HS-5 (cell line): ENCODE measurements around the gene ZCRB1.

Experiments
- DNase-seq: peaks from one replicate; pipeline ENCODE4 v3.0.0-alpha.2; 2012; ENCODE audit warnings: low read depth

The ZCRB1 gene

DNA sequence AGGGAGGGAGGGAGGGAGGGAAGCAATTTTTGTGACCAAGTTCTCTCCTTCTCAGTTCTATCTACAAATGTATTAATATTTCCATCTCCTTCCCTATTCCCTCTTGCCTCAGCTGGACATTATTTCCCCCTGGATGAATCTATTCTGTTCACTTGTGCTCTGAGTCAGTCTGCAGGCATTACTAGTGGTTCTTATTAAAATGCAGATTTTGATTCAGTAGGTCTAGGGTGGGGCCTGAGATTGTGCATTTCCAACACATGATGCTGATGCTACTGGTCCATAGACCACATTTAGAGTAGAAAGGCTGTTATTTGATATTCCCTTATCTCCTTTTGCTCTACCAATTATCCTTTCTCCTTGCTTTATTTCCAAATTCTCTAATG, 47.8 kb downstream of the ZCRB1 start:
- no peak for DNase-seq

DNA sequence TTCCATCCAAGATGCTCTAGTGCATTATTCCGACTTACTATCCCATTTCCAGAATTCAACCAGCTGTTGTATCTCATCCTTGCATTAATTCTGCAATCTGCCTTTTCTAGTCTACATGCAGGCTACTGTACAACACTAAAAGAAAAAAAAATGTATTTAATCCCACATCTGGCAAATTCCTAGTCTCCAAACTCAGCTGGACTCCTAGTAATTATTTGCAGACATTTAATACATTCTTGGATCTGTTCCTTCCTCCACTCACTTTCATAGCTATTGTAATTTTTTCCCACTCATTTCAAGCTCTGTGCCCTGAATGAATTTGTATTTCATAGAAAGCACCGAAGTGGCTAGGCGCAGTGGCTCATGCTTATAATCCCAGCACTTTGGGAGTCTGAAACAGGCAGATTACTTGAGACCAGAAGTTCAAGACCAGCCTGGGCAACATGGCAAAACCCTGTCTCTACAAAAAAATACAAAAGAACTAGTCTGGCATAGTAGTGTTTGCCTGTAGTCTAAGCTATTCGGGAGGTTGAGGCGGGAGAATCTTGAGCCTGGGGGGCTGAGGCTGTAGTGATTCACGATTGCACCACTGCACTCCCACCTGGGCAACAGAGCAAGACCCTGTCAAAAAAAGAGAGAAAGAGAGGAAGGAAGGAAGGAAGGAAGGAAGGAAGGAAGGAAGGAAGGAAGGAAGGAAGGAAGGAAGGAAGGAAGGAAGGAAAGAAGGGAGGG, 48.3 kb downstream of the ZCRB1 start:
- DNase-seq, result no peak

DNA sequence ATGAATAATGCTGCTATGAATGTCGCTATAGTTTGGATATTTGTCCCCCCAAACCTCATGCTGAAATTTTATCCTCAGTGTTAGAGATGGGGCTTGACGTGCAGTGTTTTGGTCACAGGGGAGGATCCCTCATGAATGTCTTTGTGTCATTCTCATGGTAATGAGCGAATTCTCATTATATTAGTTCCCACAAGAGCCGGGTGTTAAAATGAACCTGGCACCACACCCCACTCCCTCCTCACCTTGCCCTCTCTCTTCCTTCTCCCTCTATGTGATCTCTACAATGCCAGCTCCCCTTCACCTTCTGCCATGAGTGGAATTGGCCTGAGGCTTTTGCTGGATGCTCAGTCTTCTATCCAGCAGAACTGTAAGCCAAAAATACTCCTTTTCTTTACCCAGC, 50.4 kb downstream of the ZCRB1 start:
- no peak for DNase-seq

DNA sequence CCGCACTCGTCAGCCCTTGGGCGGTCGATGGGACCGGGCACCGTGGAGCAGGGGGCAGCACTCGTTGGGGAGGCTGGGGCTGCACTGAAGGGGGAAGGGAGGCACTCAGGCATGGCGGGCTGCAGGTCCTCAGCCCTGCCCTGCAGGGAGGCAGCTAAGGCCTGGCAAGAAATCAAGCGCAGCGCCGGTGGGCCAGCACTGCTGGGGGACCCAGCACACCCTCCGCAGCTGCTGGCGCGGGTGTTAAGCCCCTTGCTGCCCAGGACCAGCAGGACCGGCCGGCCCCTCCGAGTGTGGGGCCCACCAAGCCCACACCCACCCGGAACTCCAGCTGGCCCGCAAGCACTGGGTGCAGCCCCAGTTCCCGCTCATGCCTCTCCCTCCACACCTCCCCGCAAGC, 52.2 kb downstream of the ZCRB1 start:
- no peak for DNase-seq

DNA sequence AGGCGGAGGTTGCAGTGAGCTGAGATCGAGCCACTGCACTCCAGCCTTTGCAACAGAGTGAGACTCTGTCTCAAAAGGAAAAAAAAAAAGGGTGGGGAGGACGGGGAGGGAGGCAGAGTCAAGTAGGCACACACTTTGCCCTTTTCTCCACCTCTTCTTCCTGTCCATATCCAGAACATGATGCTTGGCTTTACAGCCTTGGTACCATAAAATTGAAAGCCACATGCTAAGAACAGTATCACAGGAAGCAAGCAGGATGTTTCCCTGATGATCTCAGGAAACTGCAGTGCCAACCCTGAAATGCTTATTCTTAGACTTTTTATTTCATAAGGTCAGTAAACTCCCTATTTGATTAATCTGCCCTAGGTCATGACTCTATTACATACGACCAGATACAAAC, 55.3 kb downstream of the ZCRB1 start:
- DNase-seq, result no peak

DNA sequence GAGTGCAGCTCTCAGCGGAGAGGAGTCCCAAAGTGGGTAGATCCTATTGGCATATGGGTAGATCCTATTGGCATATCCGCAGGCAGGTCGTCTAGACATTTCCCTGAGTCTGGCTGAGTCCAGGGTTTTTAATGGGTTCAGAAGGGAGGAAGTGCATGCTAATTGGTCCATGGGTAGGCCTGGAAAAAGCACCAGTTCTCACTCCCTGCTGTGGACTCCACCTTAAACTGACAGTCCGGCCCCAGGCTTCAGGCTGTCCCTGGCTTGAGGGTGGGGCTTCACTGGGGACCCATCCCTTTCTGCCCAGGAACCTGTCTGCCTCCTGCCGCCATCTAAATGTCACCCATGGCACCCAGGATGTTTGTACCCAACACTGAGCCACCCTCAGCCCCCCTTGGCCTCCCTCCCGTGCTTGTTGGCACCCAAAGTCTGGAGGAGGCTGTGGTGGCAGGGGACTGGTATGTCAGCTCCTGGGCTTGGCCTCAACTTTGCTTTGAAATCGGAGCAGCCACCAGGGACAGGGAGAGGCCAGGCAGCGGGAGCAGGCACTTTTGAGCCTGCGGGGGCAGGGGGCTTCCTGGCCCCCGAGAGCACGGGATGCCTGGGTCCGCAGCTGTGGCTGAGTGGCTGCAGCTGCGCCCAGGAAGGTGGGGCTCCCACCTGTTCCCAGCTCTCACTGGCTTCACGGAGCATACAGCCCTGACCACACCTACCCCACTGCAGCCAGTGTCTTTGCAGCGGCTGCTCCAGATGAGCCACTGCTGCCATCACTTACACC, 58.3 kb downstream of the ZCRB1 start:
- no peak for DNase-seq

DNA sequence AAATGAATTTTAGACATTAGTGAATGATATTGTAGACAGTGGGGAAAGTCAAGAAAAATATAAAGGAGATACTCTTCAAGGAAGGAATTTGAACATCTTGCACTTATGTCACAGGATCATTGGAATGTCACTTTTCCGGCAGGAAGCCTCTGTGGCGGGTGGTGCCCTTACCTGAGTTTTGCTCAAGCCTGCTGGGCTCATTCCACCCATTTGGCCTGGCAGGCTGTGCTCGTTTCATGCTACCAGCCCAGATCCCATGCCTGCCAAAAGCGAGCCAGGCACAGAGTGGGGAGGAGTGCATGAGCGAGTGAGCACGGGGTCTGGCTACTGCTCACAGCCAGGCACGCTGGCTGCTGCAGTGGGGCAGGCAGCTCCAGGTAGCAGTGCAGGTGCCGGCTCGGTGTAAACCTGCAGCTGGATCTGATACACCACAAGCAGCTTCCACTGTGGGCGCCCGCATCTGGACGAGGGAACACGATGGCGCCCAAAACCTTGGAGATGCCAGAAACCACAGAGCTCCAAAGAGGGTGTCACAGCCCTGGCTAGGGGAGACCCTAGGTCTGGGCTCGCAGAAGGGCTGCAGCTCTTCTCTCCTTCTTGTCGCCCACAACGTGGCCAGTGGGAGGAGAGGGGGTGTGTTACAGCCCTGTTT, 59.2 kb downstream of the ZCRB1 start:
- DNase-seq, result no peak

DNA sequence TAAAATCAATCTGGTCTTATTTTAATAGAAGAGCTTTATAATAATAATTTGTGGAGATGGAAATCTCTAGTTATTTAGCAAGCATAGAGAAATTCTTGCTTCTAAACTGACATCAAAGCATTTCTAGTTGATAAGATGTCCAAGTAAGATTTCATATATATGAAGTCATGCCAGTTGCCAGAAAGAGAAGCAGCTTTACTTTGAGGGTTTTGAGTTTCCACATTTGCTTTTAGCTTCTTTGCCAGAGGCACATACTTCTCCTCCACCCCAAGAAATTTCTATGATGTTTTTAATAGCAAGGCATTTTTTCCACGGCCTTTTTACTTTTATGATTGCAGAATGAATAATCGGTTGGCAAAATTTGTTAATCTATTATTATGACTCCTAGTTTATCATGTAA, 63.6 kb downstream of the ZCRB1 start:
- no peak for DNase-seq
